ENCODE results near the gene TTN. TPM values are rescaled to one million over a fixed set of nuclear protein-coding genes. Genes with fewer than 3 reads are reported as not detected.

The TTN gene
- total and polyA plus RNA-seq, 4 donors, result 0.53 to 47.4 (median 19.7) TPM

DNA sequence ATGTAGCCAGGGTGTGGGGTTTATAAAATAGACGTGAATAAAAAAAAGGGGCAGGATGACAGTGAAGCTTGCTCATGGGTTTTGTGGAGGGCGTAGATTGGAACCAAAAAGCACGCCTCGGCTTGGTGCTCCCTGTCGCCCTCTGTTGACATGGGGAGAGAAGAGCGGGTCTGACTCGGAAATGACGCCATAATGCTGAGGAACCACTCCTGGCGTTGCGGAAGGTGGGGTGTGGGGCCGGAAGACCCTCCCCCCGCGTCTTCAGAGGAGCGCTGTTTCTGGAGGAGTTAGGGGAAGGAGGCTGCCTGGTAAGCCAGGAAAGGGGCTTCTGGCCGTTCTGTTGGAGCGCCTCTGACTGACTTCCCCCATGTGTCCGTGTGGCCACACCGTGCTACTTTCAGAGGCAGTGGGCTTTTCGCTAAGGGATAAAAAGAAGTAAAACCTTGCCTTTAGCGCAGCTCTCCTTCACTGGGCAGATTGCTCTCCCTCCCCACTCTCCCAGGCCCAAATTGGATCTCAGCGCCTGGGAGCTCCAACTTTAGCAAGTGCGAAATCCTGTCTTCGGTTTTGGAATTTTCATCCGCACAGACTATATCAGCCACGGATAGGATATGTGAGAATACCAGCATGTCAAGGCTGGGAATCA lies 284.1 kb downstream of the TTN start:
- Histone ChIP-seq H3K36me3 (ENCODE audit: control insufficient read depth in 4 of 4, insufficient read depth in 4 of 4, low read length in 4 of 4) (peaks cover 0 to 17% (median 1%) of the 10 kb centered on the region in 4 donors), H3K9ac (ENCODE audit: insufficient read depth in 1 of 2, low read length in 2 of 2) (peak overlapping the region; percentile 83 to 95), H3K27me3 (ENCODE audit: control insufficient read depth in 3 of 3, insufficient read depth in 3 of 3, low read length in 2 of 3) (no peaks in the 10 kb centered on the region), H3K9me3 (ENCODE audit: control insufficient read depth in 4 of 4, insufficient read depth in 3 of 4, low read length in 3 of 4) (no peaks in the 10 kb centered on the region), H3K27ac (ENCODE audit: low read depth in 1 of 2, low read length in 1 of 2) (peak overlapping the region; percentile 46 to 83), H3K4me3 (peak overlapping the region; percentile 50), H3K4me1 (ENCODE audit: control insufficient read depth in 5 of 5, insufficient read depth in 5 of 5, low read length in 5 of 5) (peaks cover 0 to 6% (median 0%) of the 10 kb centered on the region in 5 donors)
- 11 to 14% methylated on average over 25 of the region's 25 CpGs for WGBS, 2 donors
- peak; percentile 90 to 94 (median 93) for DNase-seq
- TF ChIP-seq, protein P1, sequence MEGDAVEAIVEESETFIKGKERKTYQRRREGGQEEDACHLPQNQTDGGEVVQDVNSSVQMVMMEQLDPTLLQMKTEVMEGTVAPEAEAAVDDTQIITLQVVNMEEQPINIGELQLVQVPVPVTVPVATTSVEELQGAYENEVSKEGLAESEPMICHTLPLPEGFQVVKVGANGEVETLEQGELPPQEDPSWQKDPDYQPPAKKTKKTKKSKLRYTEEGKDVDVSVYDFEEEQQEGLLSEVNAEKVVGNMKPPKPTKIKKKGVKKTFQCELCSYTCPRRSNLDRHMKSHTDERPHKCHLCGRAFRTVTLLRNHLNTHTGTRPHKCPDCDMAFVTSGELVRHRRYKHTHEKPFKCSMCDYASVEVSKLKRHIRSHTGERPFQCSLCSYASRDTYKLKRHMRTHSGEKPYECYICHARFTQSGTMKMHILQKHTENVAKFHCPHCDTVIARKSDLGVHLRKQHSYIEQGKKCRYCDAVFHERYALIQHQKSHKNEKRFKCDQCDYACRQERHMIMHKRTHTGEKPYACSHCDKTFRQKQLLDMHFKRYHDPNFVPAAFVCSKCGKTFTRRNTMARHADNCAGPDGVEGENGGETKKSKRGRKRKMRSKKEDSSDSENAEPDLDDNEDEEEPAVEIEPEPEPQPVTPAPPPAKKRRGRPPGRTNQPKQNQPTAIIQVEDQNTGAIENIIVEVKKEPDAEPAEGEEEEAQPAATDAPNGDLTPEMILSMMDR (IDR thresholded peaks at IDR 0.05; ENCODE audit: control extremely low read depth, extremely low read depth), result peak; percentile 65
- peak; percentile 95 for ATAC-seq (ENCODE audit: insufficient read depth, low FRiP score)

DNA sequence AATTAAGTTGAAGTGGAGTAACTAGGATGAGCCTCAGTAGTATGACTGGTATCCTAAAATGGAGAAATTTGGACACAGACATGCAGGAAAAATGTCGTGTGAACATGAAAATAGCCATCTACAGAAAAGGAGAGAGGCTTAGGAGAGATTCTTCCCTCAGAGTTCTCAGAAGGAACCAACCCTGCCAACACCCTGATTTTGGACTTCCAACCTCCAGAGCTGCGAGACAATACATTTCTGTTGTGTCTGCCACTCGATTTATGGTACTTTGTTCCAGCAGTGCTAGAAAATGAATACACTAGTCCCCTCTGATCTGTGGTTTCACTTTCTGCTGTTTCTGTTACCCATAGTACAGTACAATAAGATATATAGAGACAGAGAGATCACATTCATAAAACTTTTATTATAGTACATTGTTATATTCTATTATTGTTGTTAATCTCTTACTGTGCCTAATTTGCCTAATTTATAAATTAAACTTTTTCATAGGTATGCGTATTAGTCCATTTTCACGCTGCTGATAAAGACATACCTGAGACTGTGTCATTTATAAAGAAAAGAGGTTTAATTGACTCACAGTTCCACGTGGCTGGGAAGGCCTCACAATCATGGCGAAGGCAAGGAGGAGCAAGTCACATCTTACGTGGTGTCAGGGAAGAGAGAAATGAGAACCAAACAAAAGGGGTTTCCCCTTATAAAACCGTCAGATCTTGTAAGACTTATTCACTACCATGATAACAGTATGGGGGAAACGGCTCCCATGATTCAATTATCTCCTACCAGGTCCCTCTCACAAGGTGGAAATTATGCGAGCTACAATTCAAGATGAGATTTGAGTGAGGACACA lies 285.7 kb downstream of the TTN start:
- Histone ChIP-seq H3K9ac (ENCODE audit: insufficient read depth in 1 of 2, low read length in 2 of 2) (no peak overlapping the region), H3K4me1 (ENCODE audit: control insufficient read depth in 5 of 5, insufficient read depth in 5 of 5, low read length in 5 of 5) (peaks cover 0 to 6% (median 0%) of the 10 kb centered on the region in 5 donors), H3K27ac (ENCODE audit: low read depth in 1 of 2, low read length in 1 of 2) (no peak overlapping the region), H3K36me3 (ENCODE audit: control insufficient read depth in 4 of 4, insufficient read depth in 4 of 4, low read length in 4 of 4) (peaks cover 0 to 17% (median 3%) of the 10 kb centered on the region in 4 donors), H3K9me3 (ENCODE audit: control insufficient read depth in 4 of 4, insufficient read depth in 3 of 4, low read length in 3 of 4) (no peaks in the 10 kb centered on the region), H3K4me3 (no peak overlapping the region), H3K27me3 (ENCODE audit: control insufficient read depth in 3 of 3, insufficient read depth in 3 of 3, low read length in 2 of 3) (no peaks in the 10 kb centered on the region)
- ATAC-seq (ENCODE audit: insufficient read depth, low FRiP score), result no peak
- TF ChIP-seq, protein P1 (IDR thresholded peaks at IDR 0.05; ENCODE audit: control extremely low read depth, extremely low read depth), result no peak
- no peak for DNase-seq
- 91 to 93% methylated on average over 11 of the region's 11 CpGs for WGBS, 2 donors

DNA sequence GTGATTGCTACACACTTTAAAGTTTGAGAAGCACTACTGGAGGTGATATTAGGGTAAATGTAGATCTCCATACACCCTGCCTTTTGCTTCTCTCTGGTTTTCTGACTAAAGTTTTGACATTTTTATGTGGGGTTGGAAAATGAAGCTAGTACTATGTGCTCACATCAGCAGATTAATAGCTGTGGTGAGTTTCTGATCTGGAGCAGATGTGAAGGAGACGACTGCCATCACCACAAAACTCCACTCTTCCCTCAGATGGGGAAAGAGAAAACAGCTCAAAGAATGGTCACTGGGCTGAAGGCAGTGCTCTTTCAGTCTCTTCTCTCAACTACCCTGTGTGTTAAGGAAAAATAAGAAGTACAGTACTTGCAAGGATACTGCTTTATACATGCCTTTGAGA lies 289.7 kb downstream of the TTN start:
- H3K27me3 ChIP-seq (ENCODE audit: control insufficient read depth in 3 of 3, insufficient read depth in 3 of 3, low read length in 2 of 3), result no peaks in the 10 kb centered on the region
- H3K36me3 ChIP-seq (ENCODE audit: control insufficient read depth in 4 of 4, insufficient read depth in 4 of 4, low read length in 4 of 4), result peaks cover 0 to 10% (median 4%) of the 10 kb centered on the region in 4 donors
- H3K4me1 ChIP-seq (ENCODE audit: control insufficient read depth in 5 of 5, insufficient read depth in 5 of 5, low read length in 5 of 5), result no peaks in the 10 kb centered on the region
- H3K9ac ChIP-seq (ENCODE audit: insufficient read depth in 1 of 2, low read length in 2 of 2), result no peak overlapping the region
- no peak for ATAC-seq (ENCODE audit: insufficient read depth, low FRiP score)
- TF ChIP-seq, protein P1 (IDR thresholded peaks at IDR 0.05; ENCODE audit: control extremely low read depth, extremely low read depth), result no peak
- no peaks in the 10 kb centered on the region for H3K9me3 ChIP-seq (ENCODE audit: control insufficient read depth in 4 of 4, insufficient read depth in 3 of 4, low read length in 3 of 4)
- WGBS, 2 donors, result 90 to 98% methylated on average over 1 of the region's 1 CpG
- no peak overlapping the region for H3K4me3 ChIP-seq
- DNase-seq, result no peak
- H3K27ac ChIP-seq (ENCODE audit: low read depth in 1 of 2, low read length in 1 of 2), result no peak overlapping the region
